ENCODE measurements around the gene PATL1.

PATL1 gene

GRCh38 chr11:59616396-59616982 lies 52.3 kb downstream of the PATL1 start:
- no peak for TF ChIP-seq JUND (IDR thresholded peaks at IDR 0.05; ENCODE audit: low read depth)

GRCh38 chr11:59615637-59616395 lies 53.0 kb downstream of the PATL1 start, which contains the start of gene OSBP:
TSS of gene OSBP (minus strand) at chr11:59615774. CDS start at chr11:59615664, 110 bp downstream.
- no peak for TF ChIP-seq JUND (IDR thresholded peaks at IDR 0.05; ENCODE audit: low read depth)
- peak; percentile 100 for DNase-seq (ENCODE audit: low read depth in 1 of 2, low spot score in 1 of 2)
- in situ Hi-C loops (cut with HindIII; ENCODE audit: low pct_unique_long_range_greater_than_20kb, low sequenced_read_pairs): no loop called here

More at GRCh38 chr11:59616396-59616982, 52.3 kb downstream of the PATL1 start:
- DNase-seq (ENCODE audit: low read depth in 1 of 2, low spot score in 1 of 2): no peak
- in situ Hi-C loops (cut with HindIII; ENCODE audit: low pct_unique_long_range_greater_than_20kb, low sequenced_read_pairs): no loop called here

GRCh38 chr11:59615120-59615636 lies 53.7 kb downstream of the PATL1 start:
- peak; percentile 44 to 84 for DNase-seq (ENCODE audit: low read depth in 1 of 2, low spot score in 1 of 2)

GRCh38 chr11:59614277-59615119 lies 54.3 kb downstream of the PATL1 start:
- DNase-seq (ENCODE audit: low read depth in 1 of 2, low spot score in 1 of 2): peak in 1 of 2 experiments; percentile 21
- in situ Hi-C loops (cut with HindIII; ENCODE audit: low pct_unique_long_range_greater_than_20kb, low sequenced_read_pairs): no loop called here

More at GRCh38 chr11:59615120-59615636, 53.7 kb downstream of the PATL1 start:
- no peak for TF ChIP-seq JUND (IDR thresholded peaks at IDR 0.05; ENCODE audit: low read depth)
- in situ Hi-C loops (cut with HindIII; ENCODE audit: low pct_unique_long_range_greater_than_20kb, low sequenced_read_pairs): no loop called here

GRCh38 chr11:59611570-59612565 lies 57.0 kb downstream of the PATL1 start:
- peak; percentile 30 to 88 for DNase-seq (ENCODE audit: low read depth in 1 of 2, low spot score in 1 of 2)
- in situ Hi-C loops (cut with HindIII; ENCODE audit: low pct_unique_long_range_greater_than_20kb, low sequenced_read_pairs): no loop called here

More at GRCh38 chr11:59614277-59615119, 54.3 kb downstream of the PATL1 start:
- no peak for TF ChIP-seq JUND (IDR thresholded peaks at IDR 0.05; ENCODE audit: low read depth)

GRCh38 chr11:59610289-59610688 lies 58.5 kb downstream of the PATL1 start:
- no peak for TF ChIP-seq JUND (IDR thresholded peaks at IDR 0.05; ENCODE audit: low read depth)
- in situ Hi-C loops (cut with HindIII; ENCODE audit: low pct_unique_long_range_greater_than_20kb, low sequenced_read_pairs): no loop called here
- DNase-seq (ENCODE audit: low read depth in 1 of 2, low spot score in 1 of 2): no peak

More at GRCh38 chr11:59611570-59612565, 57.0 kb downstream of the PATL1 start:
- no peak for TF ChIP-seq JUND (IDR thresholded peaks at IDR 0.05; ENCODE audit: low read depth)

DNA sequence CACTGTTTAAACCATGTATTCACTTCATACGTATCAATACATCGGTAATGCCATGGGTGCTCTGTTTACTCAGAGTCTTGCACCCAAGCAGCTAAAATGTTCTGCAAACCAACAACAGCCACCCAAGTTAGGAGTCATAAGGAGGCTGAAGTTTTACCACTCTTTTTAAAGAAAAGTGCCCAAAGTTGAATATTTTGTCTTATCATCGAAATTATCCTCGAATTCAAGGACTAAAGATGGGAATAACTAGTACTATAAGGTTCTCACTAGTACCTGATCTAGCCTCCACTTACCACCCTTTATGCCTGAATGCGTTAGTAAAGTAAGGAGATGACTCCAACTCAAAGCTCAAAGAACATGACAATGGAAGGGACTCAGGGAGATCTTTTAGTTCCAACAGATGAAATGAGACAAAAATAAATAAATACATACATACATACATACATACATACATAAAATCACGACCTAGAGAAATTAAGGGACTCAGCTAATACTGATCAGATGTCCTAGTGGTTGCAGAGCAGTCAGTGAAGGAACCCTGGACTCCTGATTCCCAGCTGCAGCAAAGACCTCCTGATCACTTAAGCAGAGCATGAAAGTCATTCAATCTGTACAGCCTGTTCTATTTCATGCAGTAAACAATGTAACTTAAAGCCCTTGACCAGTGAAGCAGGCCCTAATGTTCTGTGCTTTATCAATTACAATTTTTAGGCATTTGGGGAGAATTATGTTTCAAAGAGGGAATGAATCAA lies 61.0 kb downstream of the PATL1 start:
- no peak for TF ChIP-seq JUND (IDR thresholded peaks at IDR 0.05; ENCODE audit: low read depth)
- in situ Hi-C loops (cut with HindIII; ENCODE audit: low pct_unique_long_range_greater_than_20kb, low sequenced_read_pairs): no loop called here

GRCh38 chr11:59602432-59602831 lies 66.4 kb downstream of the PATL1 start:
- DNase-seq (ENCODE audit: low read depth in 1 of 2, low spot score in 1 of 2): no peak
- in situ Hi-C loops (cut with HindIII; ENCODE audit: low pct_unique_long_range_greater_than_20kb, low sequenced_read_pairs): no loop called here
- no peak for TF ChIP-seq JUND (IDR thresholded peaks at IDR 0.05; ENCODE audit: low read depth)

More for the DNA sequence above, 61.0 kb downstream of the PATL1 start:
- DNase-seq (ENCODE audit: low read depth in 1 of 2, low spot score in 1 of 2): no peak

DNA sequence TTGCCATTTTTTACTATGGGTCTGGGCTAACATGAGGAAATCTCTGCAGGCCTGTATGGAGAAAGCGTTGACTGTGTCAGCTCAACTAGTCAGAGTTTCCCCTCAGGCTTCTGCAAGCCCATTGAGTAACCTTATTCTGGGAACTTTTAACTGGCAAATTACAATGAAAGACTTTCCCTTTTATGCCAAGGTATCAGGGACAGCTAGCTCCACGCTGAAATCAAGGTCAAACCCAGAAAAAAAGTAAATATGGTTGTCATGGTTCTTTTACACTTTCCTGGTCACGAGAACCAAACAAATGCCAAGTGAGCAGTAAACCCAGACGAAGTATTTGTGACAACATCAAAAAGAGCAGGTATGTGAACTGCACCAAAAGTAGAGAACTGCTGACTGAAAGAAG lies 67.0 kb downstream of the PATL1 start:
- no peak for TF ChIP-seq JUND (IDR thresholded peaks at IDR 0.05; ENCODE audit: low read depth)
- in situ Hi-C loops (cut with HindIII; ENCODE audit: low pct_unique_long_range_greater_than_20kb, low sequenced_read_pairs): no loop called here
- no peak for DNase-seq (ENCODE audit: low read depth in 1 of 2, low spot score in 1 of 2)

GRCh38 chr11:59600636-59601035 lies 68.2 kb downstream of the PATL1 start:
- in situ Hi-C loops (cut with HindIII; ENCODE audit: low pct_unique_long_range_greater_than_20kb, low sequenced_read_pairs): no loop called here
- DNase-seq (ENCODE audit: low read depth in 1 of 2, low spot score in 1 of 2): no peak
- TF ChIP-seq JUND (IDR thresholded peaks at IDR 0.05; ENCODE audit: low read depth): no peak

DNA sequence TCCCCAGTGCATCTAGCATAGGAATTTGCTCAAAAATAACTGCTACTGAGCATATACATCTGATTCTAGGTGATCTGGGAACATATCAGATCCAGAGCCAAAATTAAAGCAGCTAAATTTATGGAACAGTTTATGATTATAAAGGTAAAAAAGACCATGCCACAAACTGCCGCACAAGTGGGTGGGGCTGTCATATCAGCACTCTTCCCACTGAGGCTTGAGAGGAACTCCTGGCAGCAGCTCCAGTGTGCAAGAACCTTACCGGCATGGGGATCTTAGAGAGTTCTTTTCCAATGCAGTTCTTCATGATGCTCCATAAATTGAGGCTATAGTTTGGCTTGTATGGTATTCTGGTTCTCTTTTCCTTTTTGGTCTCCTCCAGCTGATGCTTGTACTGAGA lies 68.6 kb downstream of the PATL1 start:
- no peak for TF ChIP-seq JUND (IDR thresholded peaks at IDR 0.05; ENCODE audit: low read depth)

More for the DNA sequence above, 68.6 kb downstream of the PATL1 start:
- in situ Hi-C loops (cut with HindIII; ENCODE audit: low pct_unique_long_range_greater_than_20kb, low sequenced_read_pairs): no loop called here
- no peak for DNase-seq (ENCODE audit: low read depth in 1 of 2, low spot score in 1 of 2)
